ENCODE measurements around the gene LLPH.
"Not testable (repeated sequence)": the region's sequence is repeated elsewhere in the genome, so short reads cannot be mapped to it uniquely, and the experiment has no call there.

The LLPH gene

GRCh38 chr12:66130267-66131066 lies at the start of gene LLPH:
Gene LLPH (minus strand): TSS chr12:66130750. CDS start chr12:66129106, 1,644 bp downstream.
- DNase-seq (ENCODE audit: low read depth in 4 of 4, low spot score in 1 of 4): peak; percentile 74 to 86 (median 82)

- DNase-seq (ENCODE audit: low read depth in 4 of 4, low spot score in 1 of 4): no peak
Measured at GRCh38 chr12:66176105-66176900, 45.8 kb upstream of the LLPH start.

- not testable (repeated sequence) for DNase-seq (ENCODE audit: low read depth in 4 of 4, low spot score in 1 of 4)
Measured at GRCh38 chr12:66174391-66175325, 44.1 kb upstream of the LLPH start.

- no peak for DNase-seq (ENCODE audit: low read depth in 4 of 4, low spot score in 1 of 4)
Measured at GRCh38 chr12:66170606-66171005, 40.1 kb upstream of the LLPH start.

- peak; percentile 61 to 82 (median 74) for DNase-seq (ENCODE audit: low read depth in 4 of 4, low spot score in 1 of 4)
Measured at GRCh38 chr12:66169221-66170170, 38.9 kb upstream of the LLPH start, which contains the start of gene TMBIM4. Gene TMBIM4 (minus strand): TSS chr12:66169996. CDS start chr12:66169951, 45 bp downstream.

GRCh38 chr12:66168410-66168809 lies 37.9 kb upstream of the LLPH start:
- DNase-seq (ENCODE audit: low read depth in 4 of 4, low spot score in 1 of 4): no peak

GRCh38 chr12:66166561-66166960 lies 36.0 kb upstream of the LLPH start:
- DNase-seq (ENCODE audit: low read depth in 4 of 4, low spot score in 1 of 4): no peak

GRCh38 chr12:66165141-66165540 lies 34.6 kb upstream of the LLPH start:
- no peak for DNase-seq (ENCODE audit: low read depth in 4 of 4, low spot score in 1 of 4)

- no peak for DNase-seq (ENCODE audit: low read depth in 4 of 4, low spot score in 1 of 4)
Measured at GRCh38 chr12:66164349-66164821, 33.8 kb upstream of the LLPH start.

GRCh38 chr12:66163289-66163688 lies 32.7 kb upstream of the LLPH start:
- DNase-seq (ENCODE audit: low read depth in 4 of 4, low spot score in 1 of 4): no peak

- DNase-seq (ENCODE audit: low read depth in 4 of 4, low spot score in 1 of 4): no peak
Measured at GRCh38 chr12:66162701-66163100, 32.2 kb upstream of the LLPH start.

- no peak for DNase-seq (ENCODE audit: low read depth in 4 of 4, low spot score in 1 of 4)
Measured at GRCh38 chr12:66160704-66161103, 30.2 kb upstream of the LLPH start.

- no peak for DNase-seq (ENCODE audit: low read depth in 4 of 4, low spot score in 1 of 4)
Measured at GRCh38 chr12:66159123-66159522, 28.6 kb upstream of the LLPH start.

- no peak for DNase-seq (ENCODE audit: low read depth in 4 of 4, low spot score in 1 of 4)
Measured at GRCh38 chr12:66156654-66157053, 26.1 kb upstream of the LLPH start.

- no peak for DNase-seq (ENCODE audit: low read depth in 4 of 4, low spot score in 1 of 4)
Measured at GRCh38 chr12:66154776-66155175, 24.2 kb upstream of the LLPH start.

- no peak for DNase-seq (ENCODE audit: low read depth in 4 of 4, low spot score in 1 of 4)
Measured at GRCh38 chr12:66152732-66153131, 22.2 kb upstream of the LLPH start.

GRCh38 chr12:66149702-66150398 lies 19.3 kb upstream of the LLPH start:
- DNase-seq (ENCODE audit: low read depth in 4 of 4, low spot score in 1 of 4): no peak

GRCh38 chr12:66144791-66145754 lies 14.5 kb upstream of the LLPH start:
- DNase-seq (ENCODE audit: low read depth in 4 of 4, low spot score in 1 of 4): no peak

Data from stimulated activated CD4-positive, alpha-beta T cell treated with anti-CD3 and anti-CD28 coated beads, Interleukin-1b, Interleukin-23, amount 100 ng/mL, for 24 hours (primary cell).